ENCODE results near the gene KCNJ16. TPM values are rescaled to one million over a fixed set of nuclear protein-coding genes. Genes with fewer than 3 reads are reported as not detected.

KCNJ16 gene
- total RNA-seq, 2 experiments from 2014 or later = not detected

DNA sequence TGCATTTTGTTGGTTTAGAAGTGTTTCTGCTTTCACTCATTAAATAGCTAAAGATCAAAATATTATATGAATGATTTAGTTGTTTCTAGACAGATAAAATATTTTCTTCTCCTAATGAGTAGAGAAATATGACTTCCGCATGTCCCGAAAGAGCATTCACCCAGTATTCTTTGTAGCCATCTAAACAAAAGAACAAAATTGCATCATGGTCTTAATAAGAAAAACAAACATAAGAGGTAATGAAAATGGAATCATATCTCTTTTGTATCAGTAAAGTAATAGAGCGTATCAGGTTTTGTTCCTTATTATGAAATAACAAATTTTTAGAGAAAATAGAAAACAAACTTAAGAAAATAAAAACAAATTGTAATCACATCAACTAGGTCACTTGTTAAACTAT lies 78.2 kb downstream of the KCNJ16 start:
- Histone ChIP-seq H3K4me1 (ENCODE audit: insufficient read depth, low read length) (no peaks in the 10 kb centered on the region), H3K9me3 (ENCODE audit: control insufficient read depth in 1 of 2, insufficient read depth in 1 of 2, low read length in 2 of 2) (no peaks in the 10 kb centered on the region), H3K36me3 (ENCODE audit: insufficient read depth, low read length) (no peaks in the 10 kb centered on the region), H3K4me3 (ENCODE audit: low read length) (no peak overlapping the region), H3K27me3 (ENCODE audit: control insufficient read depth in 1 of 2, insufficient read depth in 2 of 2, low read length in 2 of 2) (no peaks in the 10 kb centered on the region), H3K27ac (ENCODE audit: low read depth in 1 of 2, low read length in 2 of 2) (no peak overlapping the region)
- no peak overlapping the region for H3K27ac Mint-ChIP-seq
- no peak for ATAC-seq (ENCODE audit: poor library complexity)
- no peak overlapping the region for H3K4me3 Mint-ChIP-seq
- H3K9me3 Mint-ChIP-seq = no peaks in the 10 kb centered on the region
- H3K4me1 Mint-ChIP-seq (ENCODE audit: low read depth) = no peaks in the 10 kb centered on the region
- no peaks in the 10 kb centered on the region for H3K36me3 Mint-ChIP-seq (ENCODE audit: low read depth)
- H3K27me3 Mint-ChIP-seq = no peaks in the 10 kb centered on the region
- intact Hi-C loops (cut with DNase I, micrococcal nuclease) = no loop called here
- CTCF ChIA-PET = no interaction called here
- no peak for TF ChIP-seq CTCF (IDR thresholded peaks at IDR 0.05)
- no peak for DNase-seq
- POLR2A ChIA-PET = no interaction called here

- TF ChIP-seq CTCF (IDR thresholded peaks at IDR 0.05) = no peak
- Histone ChIP-seq H3K27ac (ENCODE audit: low read depth in 1 of 2, low read length in 2 of 2) (no peak overlapping the region), H3K4me3 (ENCODE audit: low read length) (no peak overlapping the region), H3K27me3 (ENCODE audit: control insufficient read depth in 1 of 2, insufficient read depth in 2 of 2, low read length in 2 of 2) (no peaks in the 10 kb centered on the region), H3K36me3 (ENCODE audit: insufficient read depth, low read length) (no peaks in the 10 kb centered on the region), H3K9me3 (ENCODE audit: control insufficient read depth in 1 of 2, insufficient read depth in 1 of 2, low read length in 2 of 2) (no peaks in the 10 kb centered on the region), H3K4me1 (ENCODE audit: insufficient read depth, low read length) (no peaks in the 10 kb centered on the region)
- ChIA-PET POLR2A (no interaction called here), CTCF (no interaction called here)
- Mint-ChIP-seq H3K4me3 (no peak overlapping the region), H3K36me3 (ENCODE audit: low read depth) (no peaks in the 10 kb centered on the region), H3K4me1 (ENCODE audit: low read depth) (no peaks in the 10 kb centered on the region), H3K27me3 (no peaks in the 10 kb centered on the region), H3K27ac (no peak overlapping the region), H3K9me3 (no peaks in the 10 kb centered on the region)
- DNase-seq = no peak
- no peak for ATAC-seq (ENCODE audit: poor library complexity)
- intact Hi-C loops (cut with DNase I, micrococcal nuclease) = no loop called here
Measured at GRCh38 chr17:70157151-70157550, 82.1 kb downstream of the KCNJ16 start.

GRCh38 chr17:70158180-70158579 lies 83.2 kb downstream of the KCNJ16 start:
- Mint-ChIP-seq H3K4me1 (ENCODE audit: low read depth) (no peaks in the 10 kb centered on the region), H3K27me3 (no peaks in the 10 kb centered on the region), H3K4me3 (no peak overlapping the region), H3K27ac (no peak overlapping the region), H3K36me3 (ENCODE audit: low read depth) (no peaks in the 10 kb centered on the region), H3K9me3 (no peaks in the 10 kb centered on the region)
- intact Hi-C loops (cut with DNase I, micrococcal nuclease) = no loop called here
- H3K9me3 ChIP-seq (ENCODE audit: control insufficient read depth in 1 of 2, insufficient read depth in 1 of 2, low read length in 2 of 2) = no peaks in the 10 kb centered on the region
- ChIA-PET POLR2A (no interaction called here), CTCF (no interaction called here)
- no peak overlapping the region for H3K4me3 ChIP-seq (ENCODE audit: low read length)
- H3K27ac ChIP-seq (ENCODE audit: low read depth in 1 of 2, low read length in 2 of 2) = no peak overlapping the region
- H3K27me3 ChIP-seq (ENCODE audit: control insufficient read depth in 1 of 2, insufficient read depth in 2 of 2, low read length in 2 of 2) = no peaks in the 10 kb centered on the region
- H3K36me3 ChIP-seq (ENCODE audit: insufficient read depth, low read length) = no peaks in the 10 kb centered on the region
- ATAC-seq (ENCODE audit: poor library complexity) (no peak), DNase-seq (no peak)
- no peaks in the 10 kb centered on the region for H3K4me1 ChIP-seq (ENCODE audit: insufficient read depth, low read length)
- no peak for TF ChIP-seq CTCF (IDR thresholded peaks at IDR 0.05)

Measured in CD4-positive, alpha-beta T cell (primary cell).